Measurements from ENCODE around the gene PPFIA2. TPM values are rescaled to one million over a fixed set of nuclear protein-coding genes. Genes with fewer than 3 reads are reported as not detected.

PPFIA2 gene
- total and polyA plus RNA-seq, 7 donors, result 0.04 to 1.2 (median 0.25) TPM

DNA sequence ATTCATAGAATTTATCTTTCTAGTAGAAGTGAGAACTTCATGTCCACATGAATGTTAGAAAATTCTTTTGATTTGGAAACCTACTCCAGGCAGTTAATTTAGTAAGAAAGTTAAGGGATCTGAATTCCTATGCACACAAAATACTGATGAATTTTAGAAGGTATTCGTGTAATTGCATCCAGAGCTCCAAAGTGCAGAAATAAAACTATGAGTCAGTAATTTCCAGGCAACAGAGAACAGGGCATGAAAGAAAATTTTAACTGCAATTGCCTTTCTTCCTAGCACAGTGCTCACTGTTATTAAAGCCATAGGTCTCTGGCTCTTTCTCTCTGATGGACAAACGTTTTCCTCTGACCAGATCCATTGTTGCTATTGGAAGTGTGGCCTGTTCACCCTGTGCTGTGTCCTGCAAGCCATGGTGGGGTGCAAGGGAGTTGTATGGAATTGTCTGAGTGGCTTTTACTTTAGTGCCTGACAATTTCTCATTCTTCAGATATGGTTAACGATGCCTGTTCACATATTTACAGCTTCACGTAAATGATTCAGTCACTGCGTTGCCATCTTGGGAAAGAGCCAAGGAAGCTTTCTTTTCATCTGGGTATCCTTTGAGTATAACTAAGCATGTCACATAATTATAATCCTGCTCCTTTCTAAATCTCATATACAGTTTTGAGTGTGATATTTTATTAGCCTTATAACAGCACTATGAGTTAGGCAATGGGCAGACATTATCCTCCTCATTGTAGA, 536.1 kb downstream of the PPFIA2 start:
- ATAC-seq (no peak), DNase-seq (no peak)
- no peak overlapping the region for H3K27ac ChIP-seq
- H3K27me3 ChIP-seq (ENCODE audit: insufficient read depth in 3 of 3, low read length in 2 of 3), result no peaks in the 10 kb centered on the region
- intact Hi-C loops (cut with DNase I), result no loop called here
- 52 to 58% (median 55%) methylated on average over 5 of the region's 5 CpGs for WGBS, 3 donors
- no peaks in the 10 kb centered on the region for H3K4me1 ChIP-seq
- TF ChIP-seq, protein P1, sequence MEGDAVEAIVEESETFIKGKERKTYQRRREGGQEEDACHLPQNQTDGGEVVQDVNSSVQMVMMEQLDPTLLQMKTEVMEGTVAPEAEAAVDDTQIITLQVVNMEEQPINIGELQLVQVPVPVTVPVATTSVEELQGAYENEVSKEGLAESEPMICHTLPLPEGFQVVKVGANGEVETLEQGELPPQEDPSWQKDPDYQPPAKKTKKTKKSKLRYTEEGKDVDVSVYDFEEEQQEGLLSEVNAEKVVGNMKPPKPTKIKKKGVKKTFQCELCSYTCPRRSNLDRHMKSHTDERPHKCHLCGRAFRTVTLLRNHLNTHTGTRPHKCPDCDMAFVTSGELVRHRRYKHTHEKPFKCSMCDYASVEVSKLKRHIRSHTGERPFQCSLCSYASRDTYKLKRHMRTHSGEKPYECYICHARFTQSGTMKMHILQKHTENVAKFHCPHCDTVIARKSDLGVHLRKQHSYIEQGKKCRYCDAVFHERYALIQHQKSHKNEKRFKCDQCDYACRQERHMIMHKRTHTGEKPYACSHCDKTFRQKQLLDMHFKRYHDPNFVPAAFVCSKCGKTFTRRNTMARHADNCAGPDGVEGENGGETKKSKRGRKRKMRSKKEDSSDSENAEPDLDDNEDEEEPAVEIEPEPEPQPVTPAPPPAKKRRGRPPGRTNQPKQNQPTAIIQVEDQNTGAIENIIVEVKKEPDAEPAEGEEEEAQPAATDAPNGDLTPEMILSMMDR (IDR thresholded peaks at IDR 0.05), result no peak
- H3K4me3 ChIP-seq, result no peak overlapping the region
- peaks cover 0 to 9% of the 10 kb centered on the region in 2 donors for H3K36me3 ChIP-seq (ENCODE audit: insufficient read depth in 1 of 2, low read depth in 1 of 2)
- no peaks in the 10 kb centered on the region for H3K9me3 ChIP-seq

DNA sequence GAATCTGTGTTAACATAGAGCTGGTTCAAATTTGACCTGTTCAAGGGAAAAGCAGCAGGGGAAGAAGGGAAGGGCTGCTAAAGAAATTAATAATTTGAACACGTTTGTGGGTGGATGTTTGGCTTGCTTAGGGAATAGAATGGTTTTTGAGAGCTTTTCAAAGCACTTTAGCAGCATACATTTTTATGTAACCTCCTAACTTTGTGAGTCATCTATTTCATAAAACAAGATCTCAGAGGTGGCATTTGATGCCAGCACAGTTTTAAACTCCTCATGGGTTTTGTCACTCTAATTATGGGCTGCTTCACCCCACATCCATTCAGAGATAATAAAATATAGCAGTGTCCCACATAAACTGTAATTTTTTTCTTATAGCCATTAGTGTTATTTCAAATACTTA, 537.5 kb downstream of the PPFIA2 start:
- TF ChIP-seq, protein P1 (IDR thresholded peaks at IDR 0.05), result no peak
- ATAC-seq, result no peak
- Histone ChIP-seq H3K9me3 (no peaks in the 10 kb centered on the region), H3K27me3 (ENCODE audit: insufficient read depth in 3 of 3, low read length in 2 of 3) (no peaks in the 10 kb centered on the region), H3K4me3 (no peak overlapping the region), H3K4me1 (no peaks in the 10 kb centered on the region), H3K27ac (no peak overlapping the region), H3K36me3 (ENCODE audit: insufficient read depth in 1 of 2, low read depth in 1 of 2) (peaks cover 0 to 22% of the 10 kb centered on the region in 2 donors)
- DNase-seq, result no peak
- 15 to 32% (median 26%) methylated on average over 1 of the region's 1 CpG for WGBS, 3 donors
- intact Hi-C loops (cut with DNase I), result no loop called here

DNA sequence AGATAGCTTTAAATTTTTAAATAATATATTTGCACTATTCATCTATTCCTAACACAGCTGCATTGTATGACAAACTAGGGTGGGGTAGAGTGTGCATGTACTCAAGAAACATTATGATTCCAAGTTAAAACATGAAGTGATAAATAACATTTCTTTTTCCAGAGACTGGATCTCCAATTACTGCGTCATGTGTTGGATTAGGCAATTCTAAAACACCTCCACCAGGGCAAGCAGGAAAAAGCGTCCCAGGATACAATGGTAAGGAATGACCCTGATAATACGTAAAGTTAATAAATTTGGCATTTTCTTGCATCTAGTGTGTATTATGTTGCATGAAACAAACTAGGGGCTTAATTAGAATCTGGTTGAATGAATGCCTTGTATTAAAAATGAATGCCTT, 542.4 kb downstream of the PPFIA2 start:
- Histone ChIP-seq H3K27me3 (ENCODE audit: insufficient read depth in 3 of 3, low read length in 2 of 3) (no peaks in the 10 kb centered on the region), H3K9me3 (no peaks in the 10 kb centered on the region), H3K36me3 (ENCODE audit: insufficient read depth in 1 of 2, low read depth in 1 of 2) (peaks cover 0 to 36% of the 10 kb centered on the region in 2 donors), H3K4me3 (no peak overlapping the region), H3K4me1 (no peaks in the 10 kb centered on the region), H3K27ac (no peak overlapping the region)
- TF ChIP-seq, protein P1 (IDR thresholded peaks at IDR 0.05), result no peak
- WGBS, 3 donors, result 91 to 97% (median 95%) methylated on average over 3 of the region's 3 CpGs
- DNase-seq (no peak), ATAC-seq (no peak)
- intact Hi-C loops (cut with DNase I), result no loop called here

DNA sequence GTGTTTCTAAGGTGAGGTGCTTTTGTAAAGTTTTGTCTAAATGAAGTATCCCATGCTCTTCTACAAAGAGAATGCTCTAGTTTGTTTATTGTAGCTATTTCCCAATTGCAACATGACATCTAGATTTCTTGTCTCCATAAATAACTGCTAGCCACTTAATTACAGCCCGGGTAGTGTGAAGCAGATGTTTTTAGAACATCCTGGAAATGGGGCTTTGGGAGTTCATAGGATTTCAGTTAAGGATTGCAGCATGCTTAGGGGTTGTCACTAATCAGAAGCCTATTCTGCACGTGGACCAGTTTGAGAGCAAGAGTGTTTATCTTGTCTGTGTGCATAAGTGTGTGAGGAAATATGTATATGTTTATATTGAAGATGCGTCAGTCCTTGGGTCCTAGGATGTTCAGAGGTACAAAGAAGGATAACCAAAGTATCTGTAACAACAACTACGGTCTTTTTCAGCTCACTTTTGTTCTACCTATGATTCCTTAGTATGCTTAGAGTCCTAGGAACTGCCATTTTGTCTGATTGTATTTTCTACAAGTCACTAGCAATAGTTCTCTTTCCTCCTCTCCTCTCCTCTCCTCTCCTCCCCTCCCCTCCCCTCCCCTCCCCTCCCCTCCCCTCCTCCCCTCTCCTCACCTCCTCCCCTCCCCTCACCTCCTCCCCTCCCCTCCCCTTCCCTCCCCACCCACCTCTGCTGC, 546.0 kb downstream of the PPFIA2 start:
- WGBS, 3 donors, result 66 to 68% (median 66%) methylated on average over 4 of the region's 4 CpGs
- H3K36me3 ChIP-seq (ENCODE audit: insufficient read depth in 1 of 2, low read depth in 1 of 2), result peaks cover 0 to 28% of the 10 kb centered on the region in 2 donors
- intact Hi-C loops (cut with DNase I), result no loop called here
- H3K4me1 ChIP-seq, result peaks cover 5% of the 10 kb centered on the region
- H3K27me3 ChIP-seq (ENCODE audit: insufficient read depth in 3 of 3, low read length in 2 of 3), result no peaks in the 10 kb centered on the region
- ATAC-seq, result no peak
- H3K4me3 ChIP-seq, result no peak overlapping the region
- TF ChIP-seq, protein P1 (IDR thresholded peaks at IDR 0.05), result no peak
- H3K27ac ChIP-seq, result no peak overlapping the region
- H3K9me3 ChIP-seq, result no peaks in the 10 kb centered on the region
- no peak for DNase-seq

All from psoas muscle (tissue), 8 donors.